ENCODE measurements around the gene UBALD2. TPM values are rescaled to one million over a fixed set of nuclear protein-coding genes. Genes with fewer than 3 reads are reported as not detected.
A peak's percentile ranks its signal among the peaks of the same experiment; 100 is the strongest.
"Not testable (repeated sequence)": the region's sequence is repeated elsewhere in the genome, so short reads cannot be mapped to it uniquely, and the experiment has no call there.

The UBALD2 gene
- total RNA-seq, 1 donor from 2014 or later: 212 TPM

DNA sequence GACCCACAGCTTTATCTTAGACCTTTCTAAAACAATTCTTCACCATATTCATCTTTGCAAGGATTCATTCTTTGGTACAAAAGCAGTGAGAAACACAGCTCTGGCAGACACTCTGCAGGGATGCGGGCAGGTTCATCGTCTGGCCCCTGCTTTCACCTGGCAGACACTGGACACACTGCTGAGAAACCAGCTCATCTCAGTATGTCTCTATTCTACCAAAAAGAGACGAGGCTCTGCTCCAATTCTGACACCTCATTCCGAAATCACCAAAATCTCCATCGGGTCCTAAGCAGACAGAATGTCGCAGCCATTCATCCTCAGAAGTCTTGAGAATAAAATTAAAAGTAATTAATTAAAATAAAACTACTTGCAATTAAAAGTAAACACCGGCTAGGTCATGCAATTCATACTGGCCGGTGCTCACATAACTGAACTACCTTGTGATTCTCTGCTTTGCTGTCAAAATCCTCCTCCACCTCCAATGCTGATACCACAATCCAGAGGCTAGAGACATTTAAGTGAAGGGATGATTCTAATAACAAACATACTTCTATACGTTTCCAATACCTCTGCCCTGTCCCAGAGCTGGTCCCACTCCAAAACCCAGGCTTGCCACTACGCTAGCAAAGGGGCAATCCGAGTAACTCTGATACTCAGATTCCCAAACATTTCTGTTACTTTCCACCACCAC, 26.2 kb upstream of the UBALD2 start:
- Mint-ChIP-seq H3K9me3 (no peaks in the 10 kb centered on the region), H3K4me1 (ENCODE audit: low read depth) (peaks cover 49% of the 10 kb centered on the region), H3K27ac (peak overlapping the region; percentile 66), H3K36me3 (ENCODE audit: low read depth) (peaks cover 22% of the 10 kb centered on the region), H3K27me3 (ENCODE audit: low read depth) (peaks cover 2% of the 10 kb centered on the region), H3K4me3 (ENCODE audit: low read depth) (peak overlapping the region; percentile 80)
- no peak for DNase-seq (ENCODE audit: low spot score)
- intact Hi-C loops (cut with micrococcal nuclease): no loop called here

DNA sequence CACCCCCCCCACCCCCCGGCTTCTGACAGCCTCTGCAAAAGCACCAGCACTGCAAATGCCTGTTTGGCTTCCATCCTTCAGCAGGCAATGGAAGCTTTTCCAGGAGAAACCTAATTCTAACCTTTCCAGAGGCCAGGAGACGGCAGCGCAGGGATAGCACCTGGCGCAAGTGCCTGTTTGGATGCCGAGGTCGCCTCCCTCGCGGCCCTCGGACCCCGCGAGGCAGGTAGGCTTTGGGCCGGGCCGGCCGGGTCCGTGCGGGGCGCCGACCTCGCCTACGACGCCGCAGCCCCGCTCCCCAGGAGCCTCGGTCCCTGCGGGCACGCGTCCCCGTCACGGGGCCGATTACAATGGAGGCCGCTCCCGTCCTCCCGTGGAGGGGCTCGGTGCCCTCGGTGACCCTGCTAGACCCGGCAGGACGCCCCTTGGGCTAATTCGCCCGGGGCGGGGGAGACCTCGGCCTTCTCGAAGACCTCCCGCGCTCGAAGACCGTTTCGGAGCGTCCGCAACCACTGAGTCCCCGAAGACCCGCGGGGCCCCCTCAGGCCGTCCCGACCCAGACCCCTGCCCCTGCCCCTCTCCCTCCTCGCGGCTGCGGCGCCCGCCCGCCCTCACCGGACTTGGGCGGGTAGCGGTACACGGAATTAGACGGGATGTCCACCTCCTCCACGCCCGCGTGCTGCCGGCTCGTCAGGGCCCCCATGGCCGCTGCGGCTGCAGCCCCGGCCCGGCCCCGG, 25.4 kb upstream of the UBALD2 start:
- peaks cover 18% of the 10 kb centered on the region for H3K36me3 Mint-ChIP-seq (ENCODE audit: low read depth)
- no peak for DNase-seq (ENCODE audit: low spot score)
- H3K4me1 Mint-ChIP-seq (ENCODE audit: low read depth): peaks cover 47% of the 10 kb centered on the region
- H3K4me3 Mint-ChIP-seq (ENCODE audit: low read depth): peak overlapping the region; percentile 80
- H3K27me3 Mint-ChIP-seq (ENCODE audit: low read depth): peaks cover 2% of the 10 kb centered on the region
- H3K9me3 Mint-ChIP-seq: no peaks in the 10 kb centered on the region
- intact Hi-C loops (cut with micrococcal nuclease): no loop called here
- peak overlapping the region; percentile 12 for H3K27ac Mint-ChIP-seq

- H3K27ac Mint-ChIP-seq: peak within 1 kb of the TSS; percentile 83
- intact Hi-C loops (cut with micrococcal nuclease): no loop called here
- H3K4me3 Mint-ChIP-seq (ENCODE audit: low read depth): peak within 1 kb of the TSS; percentile 83
- H3K9me3 Mint-ChIP-seq: no peaks in the 10 kb centered on the region
- H3K4me1 Mint-ChIP-seq (ENCODE audit: low read depth): peaks cover 50% of the 10 kb centered on the region
- peaks cover 2% of the 10 kb centered on the region for H3K27me3 Mint-ChIP-seq (ENCODE audit: low read depth)
- peak; percentile 66 for DNase-seq (ENCODE audit: low spot score)
- H3K36me3 Mint-ChIP-seq (ENCODE audit: low read depth): peaks cover 18% of the 10 kb centered on the region
These were observed 24.5 kb upstream of the UBALD2 start, which contains the start of gene RNF157 for GRCh38 chr17:76240461-76241203. RNF157 (minus strand) TSS chr17:76240493; CDS start chr17:76240240, 253 bp downstream.

DNA sequence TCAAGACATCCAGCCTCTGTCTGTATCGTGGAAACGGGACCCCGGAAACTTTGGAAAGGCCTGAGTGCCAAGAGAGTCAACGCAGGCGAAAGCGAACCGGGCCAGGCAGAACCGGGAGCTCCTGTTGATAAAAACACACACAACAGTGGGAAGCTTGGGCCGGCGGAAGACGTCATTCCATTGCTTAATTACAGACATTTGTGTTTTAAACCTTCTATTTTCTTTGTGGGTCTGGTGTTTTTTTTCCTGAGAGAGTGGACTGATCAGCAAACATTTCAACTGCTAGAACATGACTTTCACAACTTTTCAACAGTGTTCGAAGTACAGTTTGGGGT, 24.0 kb upstream of the UBALD2 start:
- peak overlapping the region; percentile 83 for H3K4me3 Mint-ChIP-seq (ENCODE audit: low read depth)
- peaks cover 2% of the 10 kb centered on the region for H3K27me3 Mint-ChIP-seq (ENCODE audit: low read depth)
- peaks cover 18% of the 10 kb centered on the region for H3K36me3 Mint-ChIP-seq (ENCODE audit: low read depth)
- H3K4me1 Mint-ChIP-seq (ENCODE audit: low read depth): peaks cover 56% of the 10 kb centered on the region
- intact Hi-C loops (cut with micrococcal nuclease): no loop called here
- no peaks in the 10 kb centered on the region for H3K9me3 Mint-ChIP-seq
- H3K27ac Mint-ChIP-seq: peak overlapping the region; percentile 83
- DNase-seq (ENCODE audit: low spot score): no peak

GRCh38 chr17:76241691-76242255, 23.4 kb upstream of the UBALD2 start:
- Mint-ChIP-seq H3K27ac (peak overlapping the region; percentile 83), H3K9me3 (no peaks in the 10 kb centered on the region), H3K27me3 (ENCODE audit: low read depth) (peaks cover 2% of the 10 kb centered on the region), H3K4me3 (ENCODE audit: low read depth) (peak overlapping the region; percentile 83), H3K4me1 (ENCODE audit: low read depth) (peaks cover 62% of the 10 kb centered on the region), H3K36me3 (ENCODE audit: low read depth) (peaks cover 15% of the 10 kb centered on the region)
- DNase-seq (ENCODE audit: low spot score): no peak
- intact Hi-C loops (cut with micrococcal nuclease): no loop called here

- intact Hi-C loops (cut with micrococcal nuclease): no loop called here
- H3K27me3 Mint-ChIP-seq (ENCODE audit: low read depth): peaks cover 2% of the 10 kb centered on the region
- no peak overlapping the region for H3K27ac Mint-ChIP-seq
- no peak for DNase-seq (ENCODE audit: low spot score)
- H3K36me3 Mint-ChIP-seq (ENCODE audit: low read depth): no peaks in the 10 kb centered on the region
- H3K4me1 Mint-ChIP-seq (ENCODE audit: low read depth): peaks cover 63% of the 10 kb centered on the region
- H3K9me3 Mint-ChIP-seq: no peaks in the 10 kb centered on the region
- no peak overlapping the region for H3K4me3 Mint-ChIP-seq (ENCODE audit: low read depth)
These were observed 21.1 kb upstream of the UBALD2 start for GRCh38 chr17:76243826-76244679.

DNA sequence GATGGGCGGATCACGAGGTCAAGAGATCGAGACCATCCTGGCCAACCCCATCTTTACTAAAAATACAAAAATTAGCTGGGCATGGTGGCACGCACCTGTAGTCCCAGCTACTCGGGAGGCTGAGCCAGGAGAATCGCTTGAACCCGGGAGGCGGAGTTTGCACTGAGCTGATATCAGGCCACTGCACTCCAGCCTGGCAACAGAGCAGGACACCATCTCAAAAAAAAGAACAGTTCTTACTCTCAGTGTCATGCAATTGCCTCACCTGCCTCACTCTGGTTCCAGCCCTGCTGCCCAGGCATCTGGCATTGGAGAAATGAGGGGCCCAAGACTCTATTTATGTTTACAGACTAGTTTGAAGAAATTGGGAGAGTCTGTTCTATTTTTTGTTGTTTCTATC, 20.4 kb upstream of the UBALD2 start:
- H3K27ac Mint-ChIP-seq; DNase-seq (ENCODE audit: low spot score); H3K27me3 Mint-ChIP-seq (ENCODE audit: low read depth); H3K36me3 Mint-ChIP-seq (ENCODE audit: low read depth); H3K9me3 Mint-ChIP-seq; H3K4me3 Mint-ChIP-seq (ENCODE audit: low read depth); intact Hi-C loops (cut with micrococcal nuclease): not testable (repeated sequence)
- H3K4me1 Mint-ChIP-seq (ENCODE audit: low read depth): peaks cover 60% of the 10 kb centered on the region

DNA sequence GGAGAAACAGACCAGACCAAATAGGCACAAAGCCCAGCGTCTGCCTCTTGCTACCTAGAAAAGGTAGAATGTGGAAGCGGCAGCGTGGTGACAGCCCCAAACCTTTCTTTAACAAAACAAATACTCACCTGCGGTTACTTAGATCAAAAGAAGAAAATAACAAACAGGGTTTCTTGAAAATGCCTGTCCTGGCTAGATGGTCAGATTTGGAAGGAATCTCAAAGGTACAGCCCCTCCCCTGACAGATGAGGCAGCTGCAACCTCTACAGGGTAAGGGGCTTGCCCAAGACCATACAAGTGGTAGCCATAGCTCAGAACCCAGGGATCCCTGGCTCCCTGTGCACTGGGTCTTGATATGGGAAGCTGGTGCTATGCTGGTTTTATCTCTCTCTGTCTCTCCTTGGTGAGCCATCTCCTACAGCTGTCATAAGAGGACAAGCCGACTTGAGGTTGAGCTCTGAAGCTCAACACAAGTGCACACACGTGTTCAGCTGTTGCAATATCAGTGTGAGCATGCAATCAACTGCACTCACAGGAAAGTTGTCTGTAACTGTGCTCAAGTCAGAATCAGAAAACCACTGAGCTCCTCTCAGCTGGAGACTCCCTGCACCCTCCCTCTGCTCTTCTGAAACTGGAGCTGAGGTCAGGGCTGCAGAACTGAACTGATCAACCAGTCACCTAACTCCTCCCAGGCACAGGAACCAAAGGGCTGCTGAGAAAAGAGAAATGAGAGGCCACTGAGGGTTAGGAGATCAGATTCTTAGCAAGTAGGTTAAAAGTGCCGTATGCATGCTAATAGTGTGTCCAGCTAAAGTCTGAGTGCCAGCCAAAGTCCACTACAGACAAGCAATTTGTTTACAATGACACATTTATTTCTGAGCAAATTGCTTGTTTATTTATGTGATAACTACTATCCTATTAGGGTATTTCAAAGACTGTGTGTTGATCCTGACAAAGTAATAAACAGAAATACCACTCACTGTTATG, 18.8 kb upstream of the UBALD2 start:
- no peaks in the 10 kb centered on the region for H3K36me3 Mint-ChIP-seq (ENCODE audit: low read depth)
- intact Hi-C loops (cut with micrococcal nuclease): loop anchor here (1.0 kb wide), 3 partner anchors 18 to 54 kb away; no protein-coding TSS in a partner anchor
- H3K4me3 Mint-ChIP-seq (ENCODE audit: low read depth): peak overlapping the region; percentile 64
- H3K27me3 Mint-ChIP-seq (ENCODE audit: low read depth): no peaks in the 10 kb centered on the region
- DNase-seq (ENCODE audit: low spot score): peak; percentile 81
- peak overlapping the region; percentile 92 for H3K27ac Mint-ChIP-seq
- no peaks in the 10 kb centered on the region for H3K9me3 Mint-ChIP-seq
- peaks cover 59% of the 10 kb centered on the region for H3K4me1 Mint-ChIP-seq (ENCODE audit: low read depth)

GRCh38 chr17:76247304-76247703, 17.8 kb upstream of the UBALD2 start:
- H3K9me3 Mint-ChIP-seq: no peaks in the 10 kb centered on the region
- no peaks in the 10 kb centered on the region for H3K27me3 Mint-ChIP-seq (ENCODE audit: low read depth)
- H3K4me3 Mint-ChIP-seq (ENCODE audit: low read depth): no peak overlapping the region
- intact Hi-C loops (cut with micrococcal nuclease): no loop called here
- H3K36me3 Mint-ChIP-seq (ENCODE audit: low read depth): no peaks in the 10 kb centered on the region
- peaks cover 61% of the 10 kb centered on the region for H3K4me1 Mint-ChIP-seq (ENCODE audit: low read depth)
- DNase-seq (ENCODE audit: low spot score): no peak
- H3K27ac Mint-ChIP-seq: peak overlapping the region; percentile 50

GRCh38 chr17:76248013-76248782, 16.9 kb upstream of the UBALD2 start:
- H3K36me3 Mint-ChIP-seq (ENCODE audit: low read depth): no peaks in the 10 kb centered on the region
- no peaks in the 10 kb centered on the region for H3K27me3 Mint-ChIP-seq (ENCODE audit: low read depth)
- peak overlapping the region; percentile 61 for H3K27ac Mint-ChIP-seq
- peaks cover 64% of the 10 kb centered on the region for H3K4me1 Mint-ChIP-seq (ENCODE audit: low read depth)
- intact Hi-C loops (cut with micrococcal nuclease): no loop called here
- DNase-seq (ENCODE audit: low spot score): no peak
- no peak overlapping the region for H3K4me3 Mint-ChIP-seq (ENCODE audit: low read depth)
- no peaks in the 10 kb centered on the region for H3K9me3 Mint-ChIP-seq

GRCh38 chr17:76250141-76250540, 15.0 kb upstream of the UBALD2 start:
- H3K27ac Mint-ChIP-seq: no peak overlapping the region
- peaks cover 55% of the 10 kb centered on the region for H3K4me1 Mint-ChIP-seq (ENCODE audit: low read depth)

More at GRCh38 chr17:76250141-76250540, 15.0 kb upstream of the UBALD2 start:
- no peaks in the 10 kb centered on the region for H3K27me3 Mint-ChIP-seq (ENCODE audit: low read depth)
- no peaks in the 10 kb centered on the region for H3K36me3 Mint-ChIP-seq (ENCODE audit: low read depth)
- H3K4me3 Mint-ChIP-seq (ENCODE audit: low read depth): no peak overlapping the region
- no peaks in the 10 kb centered on the region for H3K9me3 Mint-ChIP-seq
- DNase-seq (ENCODE audit: low spot score): no peak
- intact Hi-C loops (cut with micrococcal nuclease): no loop called here

All from activated T-helper 2 cell treated with anti-CD3 and anti-CD28 coated beads, Interferon-gamma antibody, Interleukin-2, Interleukin-4, amounts not matched to agents 10 μg/mL and 5 μg/mL and 100 μg/mL, durations not matched to agents 14 hours and 24 hours and 36 hours (primary cell).